Measurements from ENCODE around the gene MXRA8.
A peak's percentile ranks its signal among the peaks of the same experiment; 100 is the strongest.
"Not testable (repeated sequence)": the region's sequence is repeated elsewhere in the genome, so short reads cannot be mapped to it uniquely, and the experiment has no call there.

The MXRA8 gene

DNA sequence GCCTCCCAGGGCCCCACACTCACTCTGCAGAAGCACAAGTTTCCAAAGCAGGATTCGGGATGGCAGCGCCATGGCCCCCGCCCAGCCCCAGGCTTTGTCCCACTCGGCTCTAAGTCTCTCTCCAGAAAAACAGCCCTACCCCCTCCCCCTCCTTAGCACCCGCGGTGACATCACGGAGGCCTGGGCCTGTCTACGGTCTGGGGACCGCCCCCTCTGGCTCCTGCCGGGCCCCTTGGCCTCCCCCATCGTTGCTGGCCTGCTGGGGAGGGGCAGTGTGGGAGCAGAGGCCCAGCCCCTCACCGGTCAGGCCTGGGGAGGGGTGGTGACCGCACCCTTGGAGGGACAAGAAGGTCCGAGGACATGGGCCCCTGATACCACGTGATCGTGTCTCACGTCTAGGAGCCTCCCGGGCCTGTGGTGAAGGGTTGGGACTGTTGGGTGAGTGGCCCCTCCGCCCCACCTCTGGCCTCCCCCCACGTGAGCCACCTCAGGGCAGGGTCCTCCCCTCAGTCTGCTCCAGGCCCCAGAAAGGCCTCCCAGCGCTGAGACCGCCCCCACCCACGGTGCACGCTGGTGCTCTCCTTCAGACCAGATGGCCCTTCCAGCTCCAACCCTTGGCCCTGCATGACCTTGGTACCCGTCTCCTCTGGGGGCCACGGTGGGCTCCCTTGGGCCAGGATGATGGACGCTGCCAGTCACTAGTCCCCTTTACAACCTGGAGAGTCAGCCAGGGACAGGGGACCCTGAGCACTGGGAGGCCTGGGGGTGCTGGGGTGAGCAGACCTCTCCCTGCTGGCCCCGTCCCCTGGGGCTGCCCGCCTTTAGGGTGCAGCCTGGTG lies at the start of gene MXRA8:
MXRA8 (minus strand) TSS at position 123 of the 839 bp plus-strand sequence; CDS start at position 72, 51 bp downstream.
- no peak for DNase-seq

- DNase-seq: no peak
Observed at GRCh38 chr1:1407636-1408318, 49.4 kb upstream of the MXRA8 start.

DNA sequence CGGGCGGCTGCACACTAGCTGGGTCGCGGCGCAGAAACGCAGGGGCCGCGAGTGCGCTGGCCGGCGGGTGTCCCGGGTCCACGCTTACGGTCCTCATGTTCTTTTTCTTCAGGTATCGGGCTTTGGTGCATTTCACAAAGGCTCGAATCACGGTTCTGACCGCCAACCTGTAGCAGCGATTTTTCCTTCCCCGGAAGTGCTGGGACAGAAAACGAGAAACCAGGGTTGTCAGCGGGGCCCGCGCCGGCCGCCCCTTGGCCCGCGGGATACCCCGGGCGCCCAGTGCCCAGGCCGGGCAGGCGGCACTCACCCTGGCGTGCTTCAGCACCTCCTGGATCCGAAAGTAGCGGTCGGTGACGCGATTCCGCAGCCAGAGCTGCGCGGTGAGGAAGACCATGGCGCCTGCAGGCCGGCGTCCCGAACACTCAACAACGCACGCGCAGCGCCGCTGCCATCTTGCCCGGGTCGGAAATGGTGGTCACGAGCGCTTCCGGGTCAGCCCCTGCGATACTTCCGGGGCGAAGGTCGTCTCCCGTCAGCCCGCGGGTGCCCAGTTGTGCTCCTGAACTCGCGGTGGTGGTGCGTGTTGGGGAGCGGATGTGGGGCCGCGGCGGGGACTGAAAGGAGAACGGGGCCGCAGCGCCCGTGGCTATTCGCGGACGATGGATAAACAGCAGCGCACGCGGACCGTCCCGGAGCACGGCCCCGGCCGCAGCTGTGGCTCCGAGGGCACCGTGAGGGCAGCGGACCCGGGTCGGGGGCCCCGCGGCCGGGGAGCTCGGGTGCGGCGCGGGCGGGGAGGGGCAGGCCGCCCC lies 48.7 kb upstream of the MXRA8 start, which contains the start of gene MRPL20:
MRPL20 (minus strand) TSS at position 473 of the 815 bp plus-strand sequence; CDS start at position 397, 76 bp downstream.
- DNase-seq: peak; percentile 92

- no peak for DNase-seq
Observed at GRCh38 chr1:1406101-1406820, 47.9 kb upstream of the MXRA8 start.

DNA sequence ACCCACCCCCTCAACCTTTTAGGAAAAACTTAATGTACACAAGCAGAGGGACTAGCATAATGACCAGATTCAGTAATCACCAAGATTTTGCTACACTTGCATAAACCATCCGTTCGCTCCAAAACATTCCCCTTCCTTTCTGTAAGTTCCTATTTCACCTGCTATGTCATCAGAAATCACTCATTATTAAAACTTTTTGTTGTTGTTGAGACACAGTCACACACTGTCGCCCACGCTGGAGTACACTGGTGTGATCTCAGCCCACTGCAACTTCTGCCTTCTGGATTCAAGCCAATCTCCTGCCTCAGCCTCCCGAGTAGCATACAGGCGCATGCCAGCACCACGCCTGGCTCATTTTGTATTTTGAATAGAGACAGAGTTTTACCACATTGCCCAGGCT lies 45.3 kb upstream of the MXRA8 start:
- no peak for DNase-seq

DNA sequence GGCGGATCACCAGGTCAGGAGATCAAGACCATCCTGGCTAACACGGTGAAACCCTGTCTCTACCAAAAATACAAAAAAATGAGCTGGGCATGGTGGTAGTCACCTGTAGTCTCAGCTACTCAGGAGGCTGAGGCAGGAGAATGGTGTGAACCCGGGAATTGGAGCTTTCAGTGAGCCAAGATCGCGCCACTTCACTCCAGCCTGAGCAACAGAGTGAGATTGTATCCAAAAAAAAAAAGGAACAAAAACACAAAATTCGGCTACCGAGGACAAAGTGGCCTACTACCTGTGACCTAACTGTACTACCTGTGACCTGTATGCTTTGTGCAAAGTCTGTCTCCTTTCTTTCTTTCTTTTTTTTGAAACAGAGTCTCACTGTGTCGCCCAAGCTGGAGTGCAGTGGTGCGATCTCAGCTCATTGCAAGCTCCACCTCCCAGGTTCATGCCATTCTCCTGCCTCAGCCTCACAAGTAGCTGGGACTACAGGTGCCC lies 44.6 kb upstream of the MXRA8 start:
- DNase-seq: not testable (repeated sequence)

DNA sequence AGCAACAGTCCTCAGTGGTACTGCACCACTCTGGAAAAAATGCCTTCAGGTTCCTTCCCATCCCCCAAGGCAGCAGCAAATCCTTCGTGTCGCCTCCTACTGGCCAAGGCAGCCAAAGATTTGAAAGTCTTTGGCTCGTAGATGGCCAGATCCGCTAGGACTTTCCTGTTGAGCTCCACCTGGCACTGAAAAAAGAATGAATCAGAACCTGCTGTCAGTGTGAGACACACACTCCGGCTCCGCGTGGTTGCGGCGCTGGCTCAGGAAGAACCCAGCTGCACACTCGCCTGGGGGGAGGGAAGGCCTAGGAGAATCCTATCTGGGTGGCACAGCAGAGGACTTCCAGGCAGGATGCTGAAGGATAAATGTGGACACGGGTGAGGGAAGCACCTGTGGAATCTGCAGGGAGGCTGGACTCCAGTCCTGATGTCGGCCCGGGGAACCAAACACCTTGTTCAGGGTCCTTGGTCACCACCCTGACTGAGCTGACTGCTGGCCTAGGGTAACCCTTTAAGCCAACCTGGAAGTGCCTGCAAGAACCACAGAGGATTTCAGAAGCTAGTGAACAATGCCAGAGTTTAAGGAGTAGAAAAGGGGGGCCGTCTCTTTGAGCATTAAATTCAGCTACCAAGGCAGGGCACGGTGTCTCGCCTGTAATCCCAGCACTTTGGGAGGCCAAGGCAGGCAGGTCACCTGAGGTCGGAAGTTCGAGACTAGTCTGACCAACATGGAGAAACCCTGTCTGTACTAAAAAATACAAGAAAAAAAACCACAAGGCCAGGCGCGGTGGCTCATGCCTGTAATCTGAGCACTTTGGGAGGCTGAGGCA lies 43.9 kb upstream of the MXRA8 start:
- peak; percentile 37 for DNase-seq

- no peak for DNase-seq
Observed at GRCh38 chr1:1401457-1402010, 43.2 kb upstream of the MXRA8 start.

GRCh38 chr1:1400576-1401456 lies 42.5 kb upstream of the MXRA8 start:
- DNase-seq: no peak

- no peak for DNase-seq
Observed at GRCh38 chr1:1399872-1400575, 41.7 kb upstream of the MXRA8 start.

DNA sequence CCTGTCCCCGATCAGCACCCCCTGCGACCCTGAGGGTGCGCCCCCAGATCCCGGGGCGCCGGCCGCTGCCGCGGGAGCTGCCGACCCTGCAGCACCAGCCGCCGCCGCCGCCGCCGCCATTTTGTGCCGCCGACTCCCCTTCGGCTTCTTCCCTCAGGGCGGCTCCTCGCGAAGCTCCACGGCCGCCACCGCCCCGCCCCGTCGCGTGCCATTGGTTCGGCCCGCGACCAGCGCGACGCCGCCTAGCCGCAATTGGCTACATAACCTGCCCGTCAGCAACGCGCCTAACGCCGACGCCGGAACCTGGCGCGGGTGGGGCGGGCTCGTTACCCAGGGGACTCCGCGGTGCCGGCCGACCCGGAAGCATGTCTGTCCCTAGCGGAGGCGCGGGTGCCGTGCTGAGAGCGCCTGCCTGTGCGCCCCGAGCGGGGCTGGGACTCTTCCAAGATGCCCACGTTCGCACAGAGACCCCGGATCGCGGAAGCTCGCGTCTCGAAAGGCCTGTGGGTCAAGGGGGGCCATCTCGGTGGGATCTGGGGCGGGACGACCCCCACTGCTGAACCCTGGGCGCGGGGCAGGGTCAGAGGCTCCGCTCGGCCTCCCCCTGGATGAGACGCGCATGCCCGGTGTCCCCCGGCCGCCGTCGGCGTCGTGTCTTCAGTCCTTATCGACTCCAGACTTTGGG lies 41.0 kb upstream of the MXRA8 start, which contains the start of gene CCNL2:
CCNL2 (minus strand) TSS at position 149 of the 685 bp plus-strand sequence; CDS start at position 120, 29 bp downstream.
- peak; percentile 95 for DNase-seq

DNA sequence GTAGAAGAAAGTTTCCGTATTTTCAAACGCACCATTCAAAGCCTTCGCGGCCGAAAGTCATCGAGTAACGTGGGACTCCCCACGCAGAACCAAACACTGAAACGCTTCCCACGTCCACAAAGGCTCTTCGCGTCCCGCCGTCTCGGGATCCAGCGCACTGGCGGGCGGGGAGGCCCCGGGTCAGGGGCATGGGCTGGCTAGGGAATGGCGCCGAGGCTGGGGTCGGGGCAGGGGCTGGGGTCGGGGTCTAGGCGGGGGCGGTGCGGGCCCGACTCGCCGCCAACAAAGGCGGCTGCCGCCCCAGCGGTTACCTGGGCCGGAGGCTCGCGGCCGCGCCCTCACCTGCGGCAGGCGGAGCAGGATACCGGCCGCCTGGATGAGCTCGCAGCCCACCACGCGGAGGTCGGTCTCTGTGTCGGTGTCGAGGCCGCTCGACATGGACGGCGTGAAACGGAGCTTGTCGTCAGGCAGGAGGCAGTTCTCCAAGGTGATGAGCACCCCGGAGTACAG lies 40.4 kb upstream of the MXRA8 start:
- DNase-seq: no peak

GRCh38 chr1:1397839-1398523 lies 39.6 kb upstream of the MXRA8 start:
- no peak for DNase-seq

- DNase-seq: no peak
Observed at GRCh38 chr1:1395166-1395565, 36.8 kb upstream of the MXRA8 start.

DNA sequence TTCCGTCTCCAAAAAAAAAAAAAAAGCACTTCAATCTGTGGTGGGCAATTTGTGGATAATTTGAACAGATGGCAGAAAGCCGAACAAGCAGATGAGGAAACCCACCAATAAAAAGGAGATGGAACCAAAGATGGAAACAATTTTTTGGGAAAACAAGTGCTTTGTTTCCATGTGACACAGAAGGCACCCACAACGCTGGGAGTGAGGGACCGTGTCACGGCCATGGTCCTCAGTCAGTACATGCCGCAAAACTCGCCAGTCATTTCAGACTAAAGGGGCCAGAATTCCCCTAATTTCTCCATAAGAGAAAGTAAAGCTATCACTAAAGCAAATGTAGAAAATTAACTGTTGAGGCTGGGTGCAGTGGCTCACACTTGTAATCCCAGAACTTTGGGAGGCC lies 35.8 kb upstream of the MXRA8 start:
- DNase-seq: no peak

GRCh38 chr1:1393428-1393827 lies 35.1 kb upstream of the MXRA8 start:
- no peak for DNase-seq

- DNase-seq: no peak
Observed at GRCh38 chr1:1393014-1393413, 34.7 kb upstream of the MXRA8 start.

GRCh38 chr1:1391225-1391624 lies 32.9 kb upstream of the MXRA8 start:
- DNase-seq: no peak

All from NCI-H2171 treated with DMSO at 0.1 percent for 48 hours (cell line).